ENCODE results near the gene TMEM82. TPM values are rescaled to one million over a fixed set of nuclear protein-coding genes. Genes with fewer than 3 reads are reported as not detected.

TMEM82 gene
- total RNA-seq, 2 experiments from 2014 or later: not detected

DNA sequence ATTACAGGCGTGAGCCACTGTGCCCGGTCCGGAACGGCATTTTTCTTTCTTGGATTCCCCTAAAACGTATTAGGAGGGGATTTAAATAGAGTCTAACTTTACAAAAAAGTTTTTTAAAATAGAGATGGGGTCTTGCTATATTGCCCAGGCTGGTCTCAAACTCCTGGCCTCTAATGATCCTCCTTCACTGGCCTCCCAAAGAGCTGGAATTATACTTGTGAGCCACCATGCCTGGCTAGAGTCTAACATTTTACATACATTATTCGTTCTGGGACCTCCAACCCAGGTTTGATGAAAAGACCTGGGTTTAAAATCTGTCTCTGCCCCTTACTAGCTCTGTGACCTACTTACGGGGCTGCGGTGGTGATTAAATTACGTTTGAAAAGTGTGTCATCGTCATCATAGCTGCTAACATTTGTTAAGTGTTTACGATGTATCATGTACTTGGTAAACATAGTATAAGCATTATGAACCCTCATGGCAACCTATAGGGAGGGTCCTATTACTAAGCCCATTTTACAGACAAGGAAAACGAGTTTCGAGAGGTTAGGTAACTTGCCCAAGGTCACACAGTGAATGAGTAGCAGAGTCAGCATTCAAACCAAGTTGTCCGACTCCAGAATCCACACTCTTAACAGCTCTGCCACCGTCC lies 33.7 kb upstream of the TMEM82 start:
- H3K9me3 ChIP-seq (ENCODE audit: control insufficient read depth in 1 of 2, insufficient read depth in 1 of 2, low read length in 2 of 2): no peaks in the 10 kb centered on the region
- no peak overlapping the region for H3K27ac Mint-ChIP-seq
- peaks cover 3% of the 10 kb centered on the region for H3K4me1 ChIP-seq (ENCODE audit: insufficient read depth, low read length)
- peaks cover 22% of the 10 kb centered on the region for H3K36me3 Mint-ChIP-seq (ENCODE audit: low read depth)
- CTCF ChIA-PET: no interaction called here
- intact Hi-C loops (cut with DNase I, micrococcal nuclease): no loop called here
- H3K4me3 Mint-ChIP-seq: no peak overlapping the region
- DNase-seq (no peak), ATAC-seq (ENCODE audit: poor library complexity) (no peak)
- peaks cover 19% of the 10 kb centered on the region for H3K4me1 Mint-ChIP-seq (ENCODE audit: low read depth)
- POLR2A ChIA-PET: interaction anchor here (0.9 kb wide), 1 partner anchor 12 kb away, joined by 3 read pairs; no protein-coding TSS in a partner anchor
- no peaks in the 10 kb centered on the region for H3K27me3 ChIP-seq (ENCODE audit: control insufficient read depth in 1 of 2, insufficient read depth in 2 of 2, low read length in 2 of 2)
- H3K4me3 ChIP-seq (ENCODE audit: low read length): no peak overlapping the region
- H3K27me3 Mint-ChIP-seq: no peaks in the 10 kb centered on the region
- H3K9me3 Mint-ChIP-seq: no peaks in the 10 kb centered on the region
- H3K27ac ChIP-seq (ENCODE audit: low read depth in 1 of 2, low read length in 2 of 2): no peak overlapping the region
- TF ChIP-seq, protein P1, sequence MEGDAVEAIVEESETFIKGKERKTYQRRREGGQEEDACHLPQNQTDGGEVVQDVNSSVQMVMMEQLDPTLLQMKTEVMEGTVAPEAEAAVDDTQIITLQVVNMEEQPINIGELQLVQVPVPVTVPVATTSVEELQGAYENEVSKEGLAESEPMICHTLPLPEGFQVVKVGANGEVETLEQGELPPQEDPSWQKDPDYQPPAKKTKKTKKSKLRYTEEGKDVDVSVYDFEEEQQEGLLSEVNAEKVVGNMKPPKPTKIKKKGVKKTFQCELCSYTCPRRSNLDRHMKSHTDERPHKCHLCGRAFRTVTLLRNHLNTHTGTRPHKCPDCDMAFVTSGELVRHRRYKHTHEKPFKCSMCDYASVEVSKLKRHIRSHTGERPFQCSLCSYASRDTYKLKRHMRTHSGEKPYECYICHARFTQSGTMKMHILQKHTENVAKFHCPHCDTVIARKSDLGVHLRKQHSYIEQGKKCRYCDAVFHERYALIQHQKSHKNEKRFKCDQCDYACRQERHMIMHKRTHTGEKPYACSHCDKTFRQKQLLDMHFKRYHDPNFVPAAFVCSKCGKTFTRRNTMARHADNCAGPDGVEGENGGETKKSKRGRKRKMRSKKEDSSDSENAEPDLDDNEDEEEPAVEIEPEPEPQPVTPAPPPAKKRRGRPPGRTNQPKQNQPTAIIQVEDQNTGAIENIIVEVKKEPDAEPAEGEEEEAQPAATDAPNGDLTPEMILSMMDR (IDR thresholded peaks at IDR 0.05): no peak
- peaks cover 5% of the 10 kb centered on the region for H3K36me3 ChIP-seq (ENCODE audit: insufficient read depth, low read length)

DNA sequence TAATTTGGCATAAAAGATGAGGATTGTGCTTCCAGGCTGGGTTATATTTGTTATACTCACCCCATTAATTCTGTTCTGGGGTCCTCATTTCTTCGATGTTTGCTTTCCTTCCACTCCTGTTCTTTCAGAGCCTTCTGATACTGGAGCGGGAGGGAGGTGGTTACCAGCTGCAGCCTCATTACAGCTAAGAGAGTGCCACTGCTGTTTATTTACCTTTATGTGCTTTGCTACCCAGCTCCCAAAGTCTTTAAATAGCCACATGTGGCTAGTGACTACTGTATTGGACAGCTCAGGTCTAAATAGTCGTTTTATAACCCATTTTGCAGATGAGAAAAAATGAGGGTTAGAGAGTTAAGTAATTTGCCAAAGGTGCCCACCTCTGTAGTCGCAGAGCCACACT lies 33.1 kb upstream of the TMEM82 start:
- H3K4me3 Mint-ChIP-seq: no peak overlapping the region
- ChIA-PET CTCF (interaction anchor here (0.5 kb wide), 1 partner anchor 20 kb away, joined by 3 read pairs; no protein-coding TSS in a partner anchor), POLR2A (no interaction called here)
- Histone ChIP-seq H3K4me1 (ENCODE audit: insufficient read depth, low read length) (no peaks in the 10 kb centered on the region), H3K27ac (ENCODE audit: low read depth in 1 of 2, low read length in 2 of 2) (no peak overlapping the region), H3K4me3 (ENCODE audit: low read length) (no peak overlapping the region), H3K9me3 (ENCODE audit: control insufficient read depth in 1 of 2, insufficient read depth in 1 of 2, low read length in 2 of 2) (no peaks in the 10 kb centered on the region), H3K36me3 (ENCODE audit: insufficient read depth, low read length) (peaks cover 5% of the 10 kb centered on the region), H3K27me3 (ENCODE audit: control insufficient read depth in 1 of 2, insufficient read depth in 2 of 2, low read length in 2 of 2) (no peaks in the 10 kb centered on the region)
- intact Hi-C loops (cut with DNase I, micrococcal nuclease): no loop called here
- H3K27me3 Mint-ChIP-seq: no peaks in the 10 kb centered on the region
- H3K27ac Mint-ChIP-seq: no peak overlapping the region
- peaks cover 13% of the 10 kb centered on the region for H3K4me1 Mint-ChIP-seq (ENCODE audit: low read depth)
- ATAC-seq (ENCODE audit: poor library complexity): no peak
- H3K36me3 Mint-ChIP-seq (ENCODE audit: low read depth): peaks cover 18% of the 10 kb centered on the region
- no peaks in the 10 kb centered on the region for H3K9me3 Mint-ChIP-seq
- TF ChIP-seq, protein P1 (IDR thresholded peaks at IDR 0.05): no peak
- no peak for DNase-seq

DNA sequence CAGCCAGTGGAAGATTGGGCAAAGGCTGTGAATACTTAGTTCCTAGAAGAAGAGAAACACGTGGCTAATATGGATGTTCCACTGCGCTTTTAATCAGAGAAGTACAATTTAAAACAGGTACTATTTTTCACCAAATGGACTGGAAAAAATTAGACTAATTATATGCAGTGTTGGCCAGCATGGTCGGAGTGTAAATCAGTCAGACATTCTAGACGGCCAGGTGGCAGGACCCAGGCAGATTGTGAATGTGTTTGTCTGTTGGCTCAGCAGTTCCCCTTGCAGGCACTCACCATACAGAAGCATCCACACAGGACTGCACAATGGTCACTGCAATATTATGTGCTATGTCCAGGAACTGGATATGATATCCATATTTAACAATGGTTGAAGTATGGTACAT lies 30.1 kb upstream of the TMEM82 start:
- POLR2A ChIA-PET: interaction anchor here (1.1 kb wide), 1 partner anchor 15 kb away, joined by 3 read pairs; no protein-coding TSS in a partner anchor
- peaks cover 4% of the 10 kb centered on the region for H3K4me1 Mint-ChIP-seq (ENCODE audit: low read depth)
- no peaks in the 10 kb centered on the region for H3K27me3 ChIP-seq (ENCODE audit: control insufficient read depth in 1 of 2, insufficient read depth in 2 of 2, low read length in 2 of 2)
- intact Hi-C loops (cut with DNase I, micrococcal nuclease): no loop called here
- no peak overlapping the region for H3K4me3 Mint-ChIP-seq
- no peaks in the 10 kb centered on the region for H3K9me3 ChIP-seq (ENCODE audit: control insufficient read depth in 1 of 2, insufficient read depth in 1 of 2, low read length in 2 of 2)
- ATAC-seq (ENCODE audit: poor library complexity) (no peak), DNase-seq (no peak)
- TF ChIP-seq, protein P1 (IDR thresholded peaks at IDR 0.05): no peak
- H3K27ac Mint-ChIP-seq: no peak overlapping the region
- CTCF ChIA-PET: no interaction called here
- H3K27me3 Mint-ChIP-seq: no peaks in the 10 kb centered on the region
- H3K36me3 Mint-ChIP-seq (ENCODE audit: low read depth): peaks cover 20% of the 10 kb centered on the region
- peaks cover 16% of the 10 kb centered on the region for H3K36me3 ChIP-seq (ENCODE audit: insufficient read depth, low read length)
- H3K4me3 ChIP-seq (ENCODE audit: low read length): no peak overlapping the region
- H3K27ac ChIP-seq (ENCODE audit: low read depth in 1 of 2, low read length in 2 of 2): no peak overlapping the region
- no peaks in the 10 kb centered on the region for H3K9me3 Mint-ChIP-seq
- no peaks in the 10 kb centered on the region for H3K4me1 ChIP-seq (ENCODE audit: insufficient read depth, low read length)

All from CD4-positive, alpha-beta T cell (primary cell).